BLaER1 (cell line): ENCODE measurements around the gene SGMS2.
"Not testable (repeated sequence)": the region's sequence is repeated elsewhere in the genome, so short reads cannot be mapped to it uniquely, and the experiment has no call there.

Source experiments
- H3K27ac ChIP-seq: shearing (Covaris generic); formaldehyde crosslinking; 2 replicates; pipeline ENCODE4 v1.8.1; 2022
- H3K27me3 ChIP-seq: shearing (Covaris generic); formaldehyde crosslinking; 2 replicates; pipeline ENCODE4 v1.8.1; 2022
- H3K36me3 ChIP-seq: shearing (Covaris generic); formaldehyde crosslinking; 2 replicates; pipeline ENCODE4 v1.8.1; 2022
- H3K4me1 ChIP-seq: shearing (Covaris generic); formaldehyde crosslinking; 2 replicates; pipeline ENCODE4 v1.8.1; 2022
- H3K4me2 ChIP-seq: shearing (Covaris generic); formaldehyde crosslinking; 2 replicates; pipeline ENCODE4 v1.8.1; 2022
- H3K4me3 ChIP-seq: shearing (Covaris generic); formaldehyde crosslinking; 2 replicates; pipeline ENCODE4 v1.8.1; 2022
- H3K9ac ChIP-seq: shearing (Covaris generic); formaldehyde crosslinking; 2 replicates; pipeline ENCODE4 v1.8.1; 2022
- H3K9me3 ChIP-seq: shearing (Covaris generic); formaldehyde crosslinking; 2 replicates; pipeline ENCODE4 v1.8.1; 2022
- H4K20me1 ChIP-seq: shearing (Covaris generic); formaldehyde crosslinking; 2 replicates; pipeline ENCODE4 v1.8.1; 2022
- Cebpa-rat ChIP-seq: shearing (Covaris generic); IDR thresholded peaks from 2 replicates; pipeline ENCODE4 v1.8.1; 2022

SGMS2 gene

DNA sequence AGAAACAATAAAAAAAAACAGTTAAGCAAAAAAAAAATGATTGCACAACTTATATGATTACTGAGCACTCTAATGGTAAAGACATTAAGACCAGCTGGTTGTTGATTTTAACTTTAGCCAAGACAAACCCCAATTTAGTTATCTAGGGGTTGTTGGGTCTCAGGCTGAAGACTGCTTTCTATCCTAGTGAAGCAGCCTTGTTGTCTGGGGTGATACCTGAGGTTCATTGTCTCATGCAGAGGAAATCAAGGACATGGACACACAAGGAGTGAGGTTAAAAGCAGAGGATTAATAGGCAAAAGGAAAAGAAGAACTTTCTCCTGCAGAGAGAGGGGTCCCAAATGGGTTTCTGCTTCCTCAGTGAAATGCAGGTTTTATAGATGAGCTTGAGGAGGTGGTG lies 66.6 kb downstream of the SGMS2 start:
- no peak for TF ChIP-seq Cebpa-rat
- H3K4me3 ChIP-seq: no peak overlapping the region
- no peaks in the 10 kb centered on the region for H3K27me3 ChIP-seq

GRCh38 chr4:107893171-107894137 lies 68.7 kb downstream of the SGMS2 start:
- Histone ChIP-seq H3K9me3 (peaks cover 28% of the 10 kb centered on the region), H3K9ac (no peak overlapping the region), H3K4me2 (no peak overlapping the region), H3K27ac (no peak overlapping the region), H3K4me1 (no peaks in the 10 kb centered on the region), H3K27me3 (no peaks in the 10 kb centered on the region), H4K20me1 (no peaks in the 10 kb centered on the region), H3K4me3 (no peak overlapping the region), H3K36me3 (no peaks in the 10 kb centered on the region)
- TF ChIP-seq Cebpa-rat: no peak

More for the DNA sequence above, 66.6 kb downstream of the SGMS2 start:
- H3K36me3 ChIP-seq: no peaks in the 10 kb centered on the region
- H3K9me3 ChIP-seq: peaks cover 48% of the 10 kb centered on the region
- H4K20me1 ChIP-seq: no peaks in the 10 kb centered on the region
- H3K27ac ChIP-seq: no peak overlapping the region
- H3K4me2 ChIP-seq: no peak overlapping the region
- no peaks in the 10 kb centered on the region for H3K4me1 ChIP-seq
- H3K9ac ChIP-seq: no peak overlapping the region

- no peak for TF ChIP-seq Cebpa-rat
- H3K4me2 ChIP-seq: no peak overlapping the region
- no peak overlapping the region for H3K27ac ChIP-seq
Measured at GRCh38 chr4:107894138-107894603, 69.4 kb downstream of the SGMS2 start.

GRCh38 chr4:107896158-107896645 lies 71.5 kb downstream of the SGMS2 start:
- no peak overlapping the region for H3K27ac ChIP-seq
- no peak overlapping the region for H3K9ac ChIP-seq
- no peak overlapping the region for H3K4me3 ChIP-seq

More at GRCh38 chr4:107894138-107894603, 69.4 kb downstream of the SGMS2 start:
- H4K20me1 ChIP-seq: no peaks in the 10 kb centered on the region
- H3K9ac ChIP-seq: no peak overlapping the region
- H3K4me1 ChIP-seq: no peaks in the 10 kb centered on the region
- H3K4me3 ChIP-seq: no peak overlapping the region
- peaks cover 23% of the 10 kb centered on the region for H3K9me3 ChIP-seq
- H3K27me3 ChIP-seq: no peaks in the 10 kb centered on the region
- no peaks in the 10 kb centered on the region for H3K36me3 ChIP-seq

DNA sequence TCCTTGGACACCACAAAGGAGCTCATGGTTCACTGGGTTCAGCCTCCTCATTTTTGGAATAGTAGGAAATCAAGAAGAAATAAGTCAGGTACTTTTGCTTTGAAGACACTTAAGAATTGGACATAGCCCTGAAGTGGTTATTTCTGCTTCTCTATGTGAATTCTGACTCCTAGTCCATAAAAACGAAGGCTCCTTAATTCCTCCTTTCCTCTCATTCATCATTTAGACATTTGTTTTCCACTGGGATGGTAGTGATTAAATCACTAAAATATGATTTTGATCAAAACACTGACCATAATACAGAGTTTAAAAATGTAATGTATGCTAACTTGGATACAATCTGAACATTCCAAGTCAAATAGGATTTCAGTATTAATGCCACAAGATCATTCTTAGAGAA lies 71.9 kb downstream of the SGMS2 start:
- Histone ChIP-seq H3K4me2 (no peak overlapping the region), H3K9ac (no peak overlapping the region)
- no peak for TF ChIP-seq Cebpa-rat

More at GRCh38 chr4:107896158-107896645, 71.5 kb downstream of the SGMS2 start:
- Histone ChIP-seq H3K36me3 (no peaks in the 10 kb centered on the region), H3K9me3 (peaks cover 4% of the 10 kb centered on the region; the same call in 1 of the 2 replicates), H3K27me3 (no peaks in the 10 kb centered on the region), H4K20me1 (no peaks in the 10 kb centered on the region), H3K4me2 (no peak overlapping the region), H3K4me1 (no peaks in the 10 kb centered on the region)
- TF ChIP-seq Cebpa-rat: no peak

DNA sequence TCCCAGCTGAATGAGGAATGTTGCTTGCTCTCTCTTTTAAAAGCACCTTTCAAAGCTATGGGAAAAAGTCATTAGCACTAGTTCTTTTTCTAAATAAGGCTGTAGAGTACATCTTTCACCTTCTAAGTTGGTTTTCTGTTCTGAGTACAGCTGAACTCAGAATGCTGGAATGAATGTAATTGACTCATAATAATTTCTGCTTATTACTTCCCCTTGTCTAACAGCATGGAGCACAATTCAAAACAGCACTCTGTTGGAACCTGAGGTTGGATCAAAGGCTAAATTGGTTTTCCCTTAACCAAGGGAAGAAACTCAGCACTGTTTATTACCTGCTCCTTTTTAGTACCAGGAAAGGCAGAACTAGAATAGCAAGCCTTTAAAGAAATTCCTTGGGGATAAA lies 73.1 kb downstream of the SGMS2 start:
- Histone ChIP-seq H3K4me2 (no peak overlapping the region), H3K27me3 (no peaks in the 10 kb centered on the region), H3K4me3 (no peak overlapping the region), H3K27ac (no peak overlapping the region), H3K9me3 (no peaks in the 10 kb centered on the region), H3K36me3 (no peaks in the 10 kb centered on the region), H3K4me1 (no peaks in the 10 kb centered on the region), H4K20me1 (no peaks in the 10 kb centered on the region), H3K9ac (no peak overlapping the region)
- no peak for TF ChIP-seq Cebpa-rat

More for the DNA sequence above, 71.9 kb downstream of the SGMS2 start:
- H3K27me3 ChIP-seq: no peaks in the 10 kb centered on the region
- no peak overlapping the region for H3K27ac ChIP-seq
- H3K4me3 ChIP-seq: no peak overlapping the region
- H3K4me1 ChIP-seq: no peaks in the 10 kb centered on the region
- H3K36me3 ChIP-seq: no peaks in the 10 kb centered on the region
- no peaks in the 10 kb centered on the region; the same call in 1 of the 2 replicates for H3K9me3 ChIP-seq
- H4K20me1 ChIP-seq: no peaks in the 10 kb centered on the region

DNA sequence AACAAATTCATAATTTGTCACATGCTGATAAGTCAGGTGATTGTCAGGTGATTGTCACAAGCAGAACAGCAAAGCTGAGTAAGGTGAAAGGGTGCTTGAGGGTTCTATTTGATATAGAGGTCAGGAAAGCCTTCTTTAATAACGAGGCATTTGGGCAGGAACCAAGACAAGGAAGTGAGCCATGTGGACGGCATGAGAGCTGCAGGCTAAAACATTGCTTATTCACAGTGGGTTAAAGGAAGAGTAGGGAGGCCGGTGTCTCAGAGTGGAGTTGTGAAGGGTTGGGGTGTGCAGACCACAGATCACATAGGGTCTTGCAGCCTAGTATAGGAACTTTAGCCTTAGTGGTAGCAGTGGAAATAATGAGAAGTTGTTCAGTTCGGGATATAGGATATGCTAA lies 75.3 kb downstream of the SGMS2 start:
- no peaks in the 10 kb centered on the region for H4K20me1 ChIP-seq
- no peak overlapping the region for H3K9ac ChIP-seq
- H3K36me3 ChIP-seq: no peaks in the 10 kb centered on the region
- H3K27ac ChIP-seq: no peak overlapping the region
- no peak overlapping the region for H3K4me3 ChIP-seq
- no peaks in the 10 kb centered on the region for H3K4me1 ChIP-seq
- no peak for TF ChIP-seq Cebpa-rat
- H3K4me2 ChIP-seq: no peak overlapping the region
- H3K27me3 ChIP-seq: no peaks in the 10 kb centered on the region
- H3K9me3 ChIP-seq: no peaks in the 10 kb centered on the region

GRCh38 chr4:107900508-107900907 lies 75.8 kb downstream of the SGMS2 start:
- TF ChIP-seq Cebpa-rat: no peak
- Histone ChIP-seq H4K20me1 (no peaks in the 10 kb centered on the region), H3K27ac (no peak overlapping the region), H3K27me3 (no peaks in the 10 kb centered on the region), H3K4me3 (no peak overlapping the region), H3K9me3 (no peaks in the 10 kb centered on the region), H3K4me1 (no peaks in the 10 kb centered on the region), H3K9ac (no peak overlapping the region), H3K4me2 (no peak overlapping the region), H3K36me3 (no peaks in the 10 kb centered on the region)

DNA sequence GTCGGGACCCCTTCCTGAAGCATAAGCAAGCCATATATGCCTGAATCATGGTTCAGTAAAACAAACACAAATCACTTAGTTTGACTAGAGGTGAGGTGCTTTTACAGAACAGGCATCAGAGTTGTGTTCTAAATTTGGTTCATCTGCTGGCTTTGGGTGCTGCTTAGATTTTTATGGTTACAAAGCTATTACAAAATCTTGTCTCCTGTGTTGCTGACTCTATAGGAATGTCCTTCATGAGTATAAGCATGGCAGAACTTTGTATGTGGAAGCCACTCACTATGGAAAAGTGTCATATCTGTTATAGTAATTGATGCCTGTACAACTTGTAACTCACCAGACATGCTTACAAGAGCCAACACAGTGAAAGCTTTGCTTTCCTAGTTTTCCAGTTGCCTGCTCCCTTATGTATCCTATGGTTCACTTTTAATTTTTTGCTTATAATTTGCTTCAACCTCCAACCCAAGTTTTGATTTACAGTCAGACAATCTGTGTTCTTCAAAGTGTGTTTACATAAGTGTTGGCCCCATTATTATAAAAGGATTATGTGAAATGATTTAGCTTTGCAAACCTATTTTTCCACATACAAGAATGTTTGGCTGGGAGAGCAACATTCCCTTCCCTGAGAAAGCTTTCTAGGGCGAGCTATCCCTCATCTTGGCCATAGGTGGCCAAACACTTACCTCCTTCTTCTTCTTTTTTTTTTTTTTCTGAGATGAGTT lies 76.6 kb downstream of the SGMS2 start:
- Histone ChIP-seq H3K9me3 (no peaks in the 10 kb centered on the region), H3K4me2 (no peak overlapping the region), H3K9ac (no peak overlapping the region), H3K27me3 (no peaks in the 10 kb centered on the region), H3K4me1 (no peaks in the 10 kb centered on the region), H3K36me3 (no peaks in the 10 kb centered on the region), H3K4me3 (no peak overlapping the region), H3K27ac (no peak overlapping the region), H4K20me1 (no peaks in the 10 kb centered on the region)
- no peak for TF ChIP-seq Cebpa-rat

GRCh38 chr4:107902715-107903114 lies 78.0 kb downstream of the SGMS2 start:
- Histone ChIP-seq H3K27me3 (no peaks in the 10 kb centered on the region), H3K36me3 (no peaks in the 10 kb centered on the region), H3K9ac (no peak overlapping the region), H4K20me1 (no peaks in the 10 kb centered on the region), H3K4me2 (no peak overlapping the region), H3K27ac (no peak overlapping the region), H3K4me3 (no peak overlapping the region), H3K9me3 (no peaks in the 10 kb centered on the region), H3K4me1 (no peaks in the 10 kb centered on the region)
- TF ChIP-seq Cebpa-rat: no peak

DNA sequence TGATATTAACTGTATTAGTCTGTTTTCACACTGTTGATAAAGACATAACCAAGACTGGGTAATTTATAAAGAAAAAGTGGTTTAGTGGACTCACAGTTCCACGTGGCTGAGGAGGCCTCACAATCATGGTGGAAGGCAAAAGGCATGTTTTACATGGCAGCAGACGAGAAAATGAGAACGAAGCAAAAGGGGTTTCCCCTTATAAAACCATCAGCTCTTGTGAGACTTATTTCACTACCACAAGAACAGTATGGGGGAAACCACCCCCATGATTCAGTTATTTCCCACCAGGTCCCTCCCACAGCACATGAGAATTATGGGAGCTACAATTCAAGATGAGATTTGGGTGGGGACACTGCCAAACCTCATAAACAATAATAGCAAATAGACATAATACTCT lies 80.3 kb downstream of the SGMS2 start:
- not testable (repeated sequence) for H3K4me1 ChIP-seq, H4K20me1 ChIP-seq, H3K27ac ChIP-seq, H3K4me2 ChIP-seq, H3K4me3 ChIP-seq, H3K27me3 ChIP-seq, H3K9me3 ChIP-seq, H3K9ac ChIP-seq, H3K36me3 ChIP-seq
